NCI-H2029 (cell line): Measurements from ENCODE around the gene RXFP2.

Source experiments
- DNase-seq: peaks from one replicate; lab custom pipeline; 2025; lab: John Stamatoyannopoulos, UW

Gene RXFP2

GRCh38 chr13:31767175-31767900 is 28.0 kb downstream of the RXFP2 start:
- no peak for DNase-seq

DNA sequence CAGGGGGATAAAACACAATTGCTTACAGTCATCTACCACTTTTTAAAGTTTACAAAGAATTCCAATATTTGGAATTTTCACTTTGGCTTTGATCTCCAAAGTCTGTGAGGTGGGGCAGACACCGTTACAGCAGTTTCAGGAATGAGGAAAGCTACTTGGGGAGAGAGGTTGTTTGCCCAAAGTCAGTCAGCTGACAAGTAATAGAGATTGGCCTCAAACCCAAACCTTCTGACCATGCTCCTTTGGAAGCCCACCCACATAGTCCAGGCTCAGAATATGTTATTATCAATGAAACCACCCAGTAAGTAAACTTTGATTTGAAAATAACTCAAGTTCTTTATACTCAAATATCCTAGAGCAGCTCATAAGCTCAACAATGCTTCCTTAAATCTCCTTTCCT is 29.0 kb downstream of the RXFP2 start:
- no peak for DNase-seq

DNA sequence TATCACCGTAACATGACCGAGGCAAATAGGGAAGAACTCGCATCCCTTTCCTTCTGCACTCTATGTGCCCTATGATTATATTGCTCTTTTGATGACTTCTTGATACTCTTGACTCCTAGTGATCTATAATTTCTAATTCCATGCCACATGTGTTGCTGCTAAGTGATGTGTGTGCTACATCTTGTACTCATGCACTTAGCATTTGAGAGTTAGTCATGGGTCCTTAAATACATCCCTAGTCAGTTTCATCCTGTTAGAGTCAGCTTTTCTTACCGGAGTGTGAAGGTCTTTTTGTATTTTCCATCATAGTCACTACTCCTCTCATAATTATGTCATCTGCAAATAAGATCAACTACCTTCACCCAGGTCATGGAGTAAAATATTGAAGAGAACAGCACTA is 30.2 kb downstream of the RXFP2 start:
- no peak for DNase-seq

DNA sequence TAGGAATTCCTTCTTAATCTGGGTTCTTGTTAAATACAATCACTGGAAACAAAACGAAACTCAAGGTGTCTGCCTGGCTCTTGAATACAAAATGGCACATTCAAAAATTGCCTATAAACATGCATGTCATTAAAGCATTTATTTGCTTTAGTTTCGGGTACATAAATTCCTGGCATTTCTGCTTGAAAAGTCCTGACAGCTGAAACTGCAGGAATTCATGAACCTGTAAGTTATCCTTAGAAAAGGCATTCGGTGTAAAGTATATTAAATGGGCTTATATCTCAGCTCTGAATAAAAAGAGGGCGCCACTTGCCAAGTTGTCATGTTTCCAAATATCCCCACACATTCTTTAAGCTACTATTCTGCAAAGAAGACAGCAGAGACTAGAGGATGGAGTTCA is 32.9 kb downstream of the RXFP2 start:
- no peak for DNase-seq

DNA sequence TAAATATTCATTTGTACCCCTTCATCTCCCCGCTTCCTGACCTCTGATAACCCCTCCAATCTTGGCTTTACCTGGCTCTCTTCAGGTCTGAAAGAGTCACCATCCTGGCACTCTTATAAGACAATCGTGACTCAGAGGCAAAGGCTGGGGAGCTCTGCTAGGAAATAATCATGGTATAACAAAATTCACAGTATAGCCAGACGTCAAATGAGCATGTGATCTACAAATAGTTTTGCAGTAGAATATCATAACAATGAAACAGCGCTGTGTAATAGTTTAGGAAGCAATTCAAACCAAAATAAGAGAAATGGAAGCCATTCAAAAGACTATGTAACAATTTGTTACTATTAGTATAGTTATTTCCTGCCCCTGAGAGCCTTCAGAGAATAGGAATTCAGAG is 34.2 kb downstream of the RXFP2 start:
- DNase-seq: no peak

GRCh38 chr13:31774186-31774750 is 34.9 kb downstream of the RXFP2 start:
- no peak for DNase-seq

- DNase-seq: no peak
Observed at GRCh38 chr13:31775148-31775547, 35.8 kb downstream of the RXFP2 start.

GRCh38 chr13:31775686-31776085 is 36.4 kb downstream of the RXFP2 start:
- no peak for DNase-seq

GRCh38 chr13:31781064-31781463 is 41.7 kb downstream of the RXFP2 start:
- no peak for DNase-seq

DNA sequence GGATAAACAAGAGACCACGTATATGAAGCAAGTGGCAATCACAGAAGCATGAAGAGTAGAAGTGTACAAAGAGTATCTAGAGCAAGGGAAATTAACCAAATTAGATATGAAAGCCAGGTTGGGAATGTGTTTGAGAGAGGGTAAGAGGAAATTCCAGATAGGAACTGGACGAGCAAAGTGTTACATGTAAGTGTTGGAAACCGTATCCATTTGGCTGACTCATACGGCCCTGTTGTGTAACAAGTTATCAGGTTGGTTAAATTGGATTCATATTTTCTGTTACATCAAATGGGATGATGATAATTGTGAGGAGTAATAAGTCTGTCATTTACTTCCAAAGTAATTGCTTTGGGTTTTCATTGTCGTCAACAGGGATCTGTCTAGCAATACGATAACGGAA is 46.7 kb downstream of the RXFP2 start:
- no peak for DNase-seq

GRCh38 chr13:31790992-31791391 is 51.7 kb downstream of the RXFP2 start:
- no peak for DNase-seq

DNA sequence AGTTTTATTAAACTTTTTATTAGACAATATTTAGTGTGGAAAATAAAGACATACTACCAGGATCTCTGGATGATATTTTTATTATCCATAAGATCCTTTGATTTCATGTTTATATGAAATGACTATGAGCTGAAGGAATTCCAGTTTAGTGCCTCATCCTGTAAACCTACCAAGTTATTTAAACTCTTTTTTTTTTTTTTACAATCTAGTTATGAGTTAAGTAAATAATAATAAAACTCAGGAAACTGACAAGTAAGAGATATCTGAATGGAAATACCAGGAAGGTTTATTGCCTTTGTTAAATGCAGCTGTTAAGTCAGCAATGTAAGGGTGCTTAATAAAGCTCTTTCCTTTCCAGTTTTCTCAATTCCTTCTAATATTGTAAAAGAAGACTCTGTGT is 53.9 kb downstream of the RXFP2 start:
- no peak for DNase-seq

- no peak for DNase-seq
Observed at GRCh38 chr13:31794452-31794851, 55.1 kb downstream of the RXFP2 start.

- DNase-seq: no peak
Observed at GRCh38 chr13:31797154-31797775, 57.9 kb downstream of the RXFP2 start.

DNA sequence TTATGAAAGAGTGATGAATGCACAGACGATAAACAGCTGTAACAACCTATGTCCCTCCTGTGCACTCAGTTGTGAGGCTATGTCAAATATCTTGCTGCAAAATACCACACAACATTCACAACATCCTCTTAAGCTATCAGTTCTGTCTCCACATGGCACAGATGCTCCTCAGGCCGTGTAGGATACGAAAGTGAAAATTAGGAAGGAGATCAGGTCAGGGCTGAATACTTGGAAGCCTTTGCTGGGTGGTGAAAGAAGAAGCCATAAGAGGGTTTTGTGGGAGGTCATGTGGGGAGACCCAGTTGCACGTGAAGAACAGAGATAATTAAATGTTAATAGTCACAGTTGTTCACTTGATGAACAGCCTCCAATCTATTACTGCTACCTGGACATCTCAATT is 58.9 kb downstream of the RXFP2 start:
- no peak for DNase-seq

- no peak for DNase-seq
Observed at GRCh38 chr13:31801088-31801487, 61.8 kb downstream of the RXFP2 start.

DNA sequence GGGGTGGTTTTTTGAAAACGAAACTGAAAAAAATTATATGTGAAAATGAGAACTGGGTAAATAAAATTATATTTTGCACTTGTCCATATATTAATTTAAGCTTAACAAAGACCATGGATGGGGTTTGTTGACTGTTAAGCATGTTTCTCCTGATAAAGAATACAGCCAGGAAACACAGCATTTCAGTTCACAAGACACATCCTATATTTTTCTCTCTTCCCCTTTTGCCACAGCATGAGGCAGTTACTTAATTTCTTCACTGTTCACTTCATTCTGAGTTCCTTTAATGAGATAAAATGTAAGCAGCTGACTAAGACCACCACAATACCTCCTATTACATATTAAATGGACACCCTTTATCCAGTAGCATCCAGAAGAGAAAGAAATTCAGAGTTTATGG is 64.0 kb downstream of the RXFP2 start:
- no peak for DNase-seq

DNA sequence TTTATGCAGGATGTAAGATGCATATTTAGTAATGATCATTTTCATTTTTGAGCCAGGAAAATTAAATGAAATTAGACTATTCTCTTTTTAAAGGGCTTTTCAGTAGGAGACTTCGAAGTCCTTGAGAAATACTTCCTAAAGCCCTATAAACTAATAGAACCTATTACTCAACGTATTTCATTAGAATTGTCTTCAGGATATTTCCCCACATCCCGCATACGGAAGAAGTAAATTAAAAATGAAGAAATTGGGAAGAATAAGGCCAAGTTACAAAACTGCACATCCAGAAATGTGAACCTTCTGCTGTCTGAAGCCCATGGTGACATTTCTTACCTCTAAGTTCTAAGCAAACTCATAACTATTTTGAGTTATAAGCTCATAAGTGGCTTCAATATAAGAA is 66.5 kb downstream of the RXFP2 start:
- no peak for DNase-seq

DNA sequence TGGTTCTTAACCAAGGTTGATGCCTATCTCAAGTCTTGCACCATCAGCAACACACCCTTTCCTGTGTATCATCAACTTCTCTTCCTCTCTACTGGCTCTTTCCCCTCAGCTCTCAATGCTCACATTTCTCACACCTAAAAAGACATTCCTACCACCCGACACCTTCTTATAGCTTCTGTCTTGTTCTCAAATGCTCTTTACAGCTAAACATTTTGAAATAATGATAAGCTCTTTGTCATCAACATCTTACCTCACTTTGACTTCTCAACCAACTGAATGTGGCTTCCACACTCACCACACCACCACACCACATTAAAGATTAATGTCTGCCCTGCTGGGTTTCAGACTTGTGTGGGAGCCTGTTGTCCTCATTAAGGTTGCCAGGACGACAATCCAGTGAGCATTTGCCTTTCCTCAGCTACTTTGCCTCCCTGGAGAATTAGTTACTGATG is 67.8 kb downstream of the RXFP2 start:
- DNase-seq: no peak

GRCh38 chr13:31814536-31814935 is 75.2 kb downstream of the RXFP2 start:
- no peak for DNase-seq

- DNase-seq: no peak
Observed at GRCh38 chr13:31815361-31816144, 76.2 kb downstream of the RXFP2 start.

GRCh38 chr13:31818236-31818635 is 78.9 kb downstream of the RXFP2 start:
- DNase-seq: no peak
